WTC11 (cell line): ENCODE results near the gene SEC16B. TPM values are rescaled to one million over a fixed set of nuclear protein-coding genes. Genes with fewer than 3 reads are reported as not detected.

Experiments used
- ATAC-seq: fragments of 200-7000 bp; cut with Tn5 transposase; 2 replicates; pipeline ENCODE4 v1.10.0; 2021; ENCODE audit warnings: mild to moderate bottlenecking, moderate library complexity
- CTCF ChIA-PET: fragments of 300-600 bp; sonication (Branson Sonifier 250); formaldehyde crosslinking; loops from one replicate; lab custom pipeline; 2021; ENCODE audit warnings: antibody characterized with exemption; lab: Charles Lee
- POLR2A ChIA-PET: fragments of 350-600 bp; sonication (Branson Sonifier 250); formaldehyde crosslinking; loops from one replicate; lab custom pipeline; 2021; ENCODE audit warnings: antibody characterized with exemption; lab: Charles Lee
- DNase-seq: peaks from one replicate; pipeline ENCODE4 v3.0.0; 2021; ENCODE audit warnings: low spot score
- H3K27ac Mint-ChIP-seq: 2 replicates; pipeline ENCODE4 v1.8.0; 2021; ENCODE audit warnings: mixed read lengths
- H3K27me3 Mint-ChIP-seq: 2 replicates; pipeline ENCODE4 v1.8.0; 2021; ENCODE audit warnings: low read depth, mild to moderate bottlenecking, moderate library complexity, mixed read lengths
- H3K36me3 Mint-ChIP-seq: 2 replicates; pipeline ENCODE4 v1.8.0; 2021; ENCODE audit warnings: mixed read lengths
- H3K4me1 Mint-ChIP-seq: 2 replicates; pipeline ENCODE4 v1.8.0; 2022; ENCODE audit warnings: mixed read lengths
- H3K4me3 Mint-ChIP-seq: 2 replicates; pipeline ENCODE4 v1.8.0; 2021; ENCODE audit warnings: mild to moderate bottlenecking, moderate library complexity, mixed read lengths
- H3K9me3 Mint-ChIP-seq: 2 replicates; pipeline ENCODE4 v1.8.0; 2021; ENCODE audit warnings: mixed read lengths
- ATF2 ChIP-seq: sonication (generic); formaldehyde crosslinking; IDR thresholded peaks from 2 replicates; pipeline ENCODE4 v1.8.1; 2022; ENCODE audit warnings: low read depth, missing genetic modification reagents, borderline replicate concordance
- CTCF ChIP-seq: fragments of 200-600 bp; IDR thresholded peaks from 2 replicates; pipeline ENCODE4 v1.8.0; 2022; ENCODE audit warnings: antibody characterized with exemption
- E2F5 ChIP-seq: sonication (generic); formaldehyde crosslinking; IDR thresholded peaks from 2 replicates; pipeline ENCODE4 v1.8.1; 2022; ENCODE audit warnings: mild to moderate bottlenecking, moderate library complexity, missing genetic modification reagents
- FOXJ3 ChIP-seq: sonication (generic); formaldehyde crosslinking; IDR thresholded peaks from 2 replicates; pipeline ENCODE4 v1.9.0; 2021; ENCODE audit warnings: missing genetic modification reagents, mild to moderate bottlenecking, borderline replicate concordance
- KAT7 ChIP-seq: sonication (generic); formaldehyde crosslinking; IDR thresholded peaks from 2 replicates; pipeline ENCODE4 v1.8.1; 2023; ENCODE audit warnings: missing genetic modification reagents, mild to moderate bottlenecking, borderline replicate concordance
- RELA ChIP-seq: sonication (generic); formaldehyde crosslinking; IDR thresholded peaks from 2 replicates; pipeline ENCODE4 v1.8.1; 2022; ENCODE audit warnings: missing genetic modification reagents, mild to moderate bottlenecking, borderline replicate concordance
- ZNF138 ChIP-seq: sonication (generic); formaldehyde crosslinking; conservative IDR thresholded peaks from 2 replicates; pipeline ENCODE4 v1.8.1; 2022; ENCODE audit warnings: mild to moderate bottlenecking, moderate library complexity, missing genetic modification reagents
- total RNA-seq: library from RNA; stranded (reverse); gene quantifications from 3 replicates; pipeline ENCODE4 v1.2.3, GENCODE V29; 2021
- TF ChIP-seq, protein P1 (sequence below): fragments of 250-450 bp; sonication (Bioruptor Pico); IDR thresholded peaks from 2 replicates; pipeline ENCODE4 v1.9.0; 2021; ENCODE audit warnings: mild to moderate bottlenecking
- TF ChIP-seq, protein P2 (sequence below): sonication (generic); formaldehyde crosslinking; IDR thresholded peaks from 2 replicates; pipeline ENCODE4 v1.8.0; 2022; ENCODE audit warnings: mild to moderate bottlenecking, missing genetic modification reagents
- TF ChIP-seq, protein P3 (sequence below): sonication (generic); formaldehyde crosslinking; IDR thresholded peaks from 2 replicates; pipeline ENCODE4 v1.8.1; 2023; ENCODE audit warnings: mild to moderate bottlenecking, missing genetic modification reagents, moderate library complexity
- TF ChIP-seq, protein P4 (sequence below): sonication (generic); formaldehyde crosslinking; IDR thresholded peaks from 2 replicates; pipeline ENCODE4 v1.8.0; 2022; ENCODE audit warnings: missing genetic modification reagents
- TF ChIP-seq, protein P5 (sequence below): sonication (generic); formaldehyde crosslinking; IDR thresholded peaks from 2 replicates; pipeline ENCODE4 v1.8.1; 2022; ENCODE audit warnings: mild to moderate bottlenecking, missing genetic modification reagents, moderate library complexity, borderline replicate concordance

The SEC16B gene
- total RNA-seq, 1 experiment from 2014 or later: 0.90 TPM

DNA sequence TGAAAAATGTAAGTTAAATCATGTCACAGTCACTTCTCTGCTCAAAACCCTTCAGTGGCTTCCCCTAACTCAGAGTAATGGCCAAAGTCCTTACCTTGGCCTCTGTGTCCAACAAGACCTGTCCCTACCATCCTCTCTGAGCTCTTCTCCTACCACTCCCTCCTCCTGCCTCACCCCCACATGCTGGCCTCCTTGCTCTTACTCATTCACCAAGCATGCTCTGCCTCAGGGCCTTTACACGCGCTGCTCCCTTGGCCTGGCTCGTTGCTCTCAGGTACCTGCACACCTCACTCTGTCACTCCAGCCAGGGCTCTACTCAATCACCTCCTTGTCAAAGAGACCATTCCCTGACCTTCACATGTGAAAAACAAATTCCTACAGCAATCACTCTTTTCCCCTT, 54.2 kb downstream of the SEC16B start:
- no peak for DNase-seq
- Mint-ChIP-seq H3K36me3 (no peaks in the 10 kb centered on the region), H3K27me3 (no peaks in the 10 kb centered on the region; the same call in 1 of the 2 replicates), H3K27ac (no peak overlapping the region), H3K9me3 (no peaks in the 10 kb centered on the region), H3K4me1 (no peaks in the 10 kb centered on the region; the same call in 1 of the 2 replicates), H3K4me3 (no peak overlapping the region)
- ChIA-PET CTCF (interaction anchor here (1.8 kb wide), 1 partner anchor 12 kb away, joined by 5 read pairs; no protein-coding TSS in a partner anchor), POLR2A (no interaction called here)
- no peak for TF ChIP-seq RELA (CRISPR knock-in tag)
- no peak for ATAC-seq

DNA sequence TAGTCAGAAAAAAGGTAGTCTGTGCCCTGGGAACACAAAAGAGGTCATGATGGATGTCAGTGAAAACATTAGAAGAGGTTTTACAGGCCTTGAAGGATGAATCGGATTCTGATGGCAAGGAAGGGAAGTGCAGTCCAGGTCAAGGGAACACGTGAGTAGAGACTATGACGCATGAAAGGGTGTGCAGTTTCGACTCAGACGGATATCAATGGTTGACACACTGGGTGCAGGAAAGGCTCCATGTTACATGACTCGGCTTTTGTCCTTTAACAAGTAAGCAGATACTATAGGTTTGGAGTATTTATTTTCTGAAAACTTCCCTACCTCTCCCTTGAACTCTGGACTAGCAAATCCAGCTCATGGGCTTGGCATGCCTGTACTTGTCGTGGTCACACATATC, 55.3 kb downstream of the SEC16B start:
- Mint-ChIP-seq H3K27me3 (no peaks in the 10 kb centered on the region; the same call in 1 of the 2 replicates), H3K9me3 (peaks cover 8% of the 10 kb centered on the region), H3K27ac (no peak overlapping the region), H3K36me3 (peaks cover 3% of the 10 kb centered on the region; the same call in 1 of the 2 replicates), H3K4me1 (no peaks in the 10 kb centered on the region; the same call in 1 of the 2 replicates), H3K4me3 (no peak overlapping the region)
- DNase-seq: no peak
- CTCF ChIA-PET: interaction anchor here (1.6 to 1.9 kb wide), 3 partner anchors 7 to 14 kb away, joined by 6 to 8 read pairs (median 7); no protein-coding TSS in a partner anchor
- ATAC-seq: no peak
- POLR2A ChIA-PET: no interaction called here
- TF ChIP-seq ATF2 (CRISPR knock-in tag) (no peak), ZNF138 (CRISPR knock-in tag) (no peak), RELA (CRISPR knock-in tag) (no peak), KAT7 (CRISPR knock-in tag) (no peak), FOXJ3 (no peak), E2F5 (CRISPR knock-in tag) (no peak), CTCF (no peak)
- TF ChIP-seq, protein P1, sequence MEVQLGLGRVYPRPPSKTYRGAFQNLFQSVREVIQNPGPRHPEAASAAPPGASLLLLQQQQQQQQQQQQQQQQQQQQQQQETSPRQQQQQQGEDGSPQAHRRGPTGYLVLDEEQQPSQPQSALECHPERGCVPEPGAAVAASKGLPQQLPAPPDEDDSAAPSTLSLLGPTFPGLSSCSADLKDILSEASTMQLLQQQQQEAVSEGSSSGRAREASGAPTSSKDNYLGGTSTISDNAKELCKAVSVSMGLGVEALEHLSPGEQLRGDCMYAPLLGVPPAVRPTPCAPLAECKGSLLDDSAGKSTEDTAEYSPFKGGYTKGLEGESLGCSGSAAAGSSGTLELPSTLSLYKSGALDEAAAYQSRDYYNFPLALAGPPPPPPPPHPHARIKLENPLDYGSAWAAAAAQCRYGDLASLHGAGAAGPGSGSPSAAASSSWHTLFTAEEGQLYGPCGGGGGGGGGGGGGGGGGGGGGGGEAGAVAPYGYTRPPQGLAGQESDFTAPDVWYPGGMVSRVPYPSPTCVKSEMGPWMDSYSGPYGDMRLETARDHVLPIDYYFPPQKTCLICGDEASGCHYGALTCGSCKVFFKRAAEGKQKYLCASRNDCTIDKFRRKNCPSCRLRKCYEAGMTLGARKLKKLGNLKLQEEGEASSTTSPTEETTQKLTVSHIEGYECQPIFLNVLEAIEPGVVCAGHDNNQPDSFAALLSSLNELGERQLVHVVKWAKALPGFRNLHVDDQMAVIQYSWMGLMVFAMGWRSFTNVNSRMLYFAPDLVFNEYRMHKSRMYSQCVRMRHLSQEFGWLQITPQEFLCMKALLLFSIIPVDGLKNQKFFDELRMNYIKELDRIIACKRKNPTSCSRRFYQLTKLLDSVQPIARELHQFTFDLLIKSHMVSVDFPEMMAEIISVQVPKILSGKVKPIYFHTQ (CRISPR knock-in tag): no peak
- TF ChIP-seq, protein P2, sequence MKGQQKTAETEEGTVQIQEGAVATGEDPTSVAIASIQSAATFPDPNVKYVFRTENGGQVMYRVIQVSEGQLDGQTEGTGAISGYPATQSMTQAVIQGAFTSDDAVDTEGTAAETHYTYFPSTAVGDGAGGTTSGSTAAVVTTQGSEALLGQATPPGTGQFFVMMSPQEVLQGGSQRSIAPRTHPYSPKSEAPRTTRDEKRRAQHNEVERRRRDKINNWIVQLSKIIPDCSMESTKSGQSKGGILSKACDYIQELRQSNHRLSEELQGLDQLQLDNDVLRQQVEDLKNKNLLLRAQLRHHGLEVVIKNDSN (CRISPR knock-in tag): no peak
- TF ChIP-seq, protein P3, sequence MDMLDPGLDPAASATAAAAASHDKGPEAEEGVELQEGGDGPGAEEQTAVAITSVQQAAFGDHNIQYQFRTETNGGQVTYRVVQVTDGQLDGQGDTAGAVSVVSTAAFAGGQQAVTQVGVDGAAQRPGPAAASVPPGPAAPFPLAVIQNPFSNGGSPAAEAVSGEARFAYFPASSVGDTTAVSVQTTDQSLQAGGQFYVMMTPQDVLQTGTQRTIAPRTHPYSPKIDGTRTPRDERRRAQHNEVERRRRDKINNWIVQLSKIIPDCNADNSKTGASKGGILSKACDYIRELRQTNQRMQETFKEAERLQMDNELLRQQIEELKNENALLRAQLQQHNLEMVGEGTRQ (CRISPR knock-in tag): no peak
- TF ChIP-seq, protein P4, sequence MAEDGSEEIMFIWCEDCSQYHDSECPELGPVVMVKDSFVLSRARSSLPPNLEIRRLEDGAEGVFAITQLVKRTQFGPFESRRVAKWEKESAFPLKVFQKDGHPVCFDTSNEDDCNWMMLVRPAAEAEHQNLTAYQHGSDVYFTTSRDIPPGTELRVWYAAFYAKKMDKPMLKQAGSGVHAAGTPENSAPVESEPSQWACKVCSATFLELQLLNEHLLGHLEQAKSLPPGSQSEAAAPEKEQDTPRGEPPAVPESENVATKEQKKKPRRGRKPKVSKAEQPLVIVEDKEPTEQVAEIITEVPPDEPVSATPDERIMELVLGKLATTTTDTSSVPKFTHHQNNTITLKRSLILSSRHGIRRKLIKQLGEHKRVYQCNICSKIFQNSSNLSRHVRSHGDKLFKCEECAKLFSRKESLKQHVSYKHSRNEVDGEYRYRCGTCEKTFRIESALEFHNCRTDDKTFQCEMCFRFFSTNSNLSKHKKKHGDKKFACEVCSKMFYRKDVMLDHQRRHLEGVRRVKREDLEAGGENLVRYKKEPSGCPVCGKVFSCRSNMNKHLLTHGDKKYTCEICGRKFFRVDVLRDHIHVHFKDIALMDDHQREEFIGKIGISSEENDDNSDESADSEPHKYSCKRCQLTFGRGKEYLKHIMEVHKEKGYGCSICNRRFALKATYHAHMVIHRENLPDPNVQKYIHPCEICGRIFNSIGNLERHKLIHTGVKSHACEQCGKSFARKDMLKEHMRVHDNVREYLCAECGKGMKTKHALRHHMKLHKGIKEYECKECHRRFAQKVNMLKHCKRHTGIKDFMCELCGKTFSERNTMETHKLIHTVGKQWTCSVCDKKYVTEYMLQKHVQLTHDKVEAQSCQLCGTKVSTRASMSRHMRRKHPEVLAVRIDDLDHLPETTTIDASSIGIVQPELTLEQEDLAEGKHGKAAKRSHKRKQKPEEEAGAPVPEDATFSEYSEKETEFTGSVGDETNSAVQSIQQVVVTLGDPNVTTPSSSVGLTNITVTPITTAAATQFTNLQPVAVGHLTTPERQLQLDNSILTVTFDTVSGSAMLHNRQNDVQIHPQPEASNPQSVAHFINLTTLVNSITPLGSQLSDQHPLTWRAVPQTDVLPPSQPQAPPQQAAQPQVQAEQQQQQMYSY: no peak
- TF ChIP-seq, protein P5, sequence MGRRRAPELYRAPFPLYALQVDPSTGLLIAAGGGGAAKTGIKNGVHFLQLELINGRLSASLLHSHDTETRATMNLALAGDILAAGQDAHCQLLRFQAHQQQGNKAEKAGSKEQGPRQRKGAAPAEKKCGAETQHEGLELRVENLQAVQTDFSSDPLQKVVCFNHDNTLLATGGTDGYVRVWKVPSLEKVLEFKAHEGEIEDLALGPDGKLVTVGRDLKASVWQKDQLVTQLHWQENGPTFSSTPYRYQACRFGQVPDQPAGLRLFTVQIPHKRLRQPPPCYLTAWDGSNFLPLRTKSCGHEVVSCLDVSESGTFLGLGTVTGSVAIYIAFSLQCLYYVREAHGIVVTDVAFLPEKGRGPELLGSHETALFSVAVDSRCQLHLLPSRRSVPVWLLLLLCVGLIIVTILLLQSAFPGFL (CRISPR knock-in tag): no peak
- TF ChIP-seq, all 79 proteins: peak for 0
